Prostate gland (tissue), 2 donors: ENCODE results near the gene SBDS. TPM values are rescaled to one million over a fixed set of nuclear protein-coding genes. Genes with fewer than 3 reads are reported as not detected.
"Not testable (repeated sequence)": the region's sequence is repeated elsewhere in the genome, so short reads cannot be mapped to it uniquely, and the experiment has no call there.

ENCODE experiments used
- DNase-seq: peaks from one replicate; pipeline ENCODE4 v3.0.0-alpha.2; 2019; ENCODE audit warnings: low spot score
- H3K27ac ChIP-seq, 2 donors: fragments of 200-600 bp; sonication (generic); 2 replicates each; pipeline ENCODE4 v1.5.1; 2017 to 2019
- H3K27me3 ChIP-seq: fragments of 200-600 bp; sonication (generic); replicated peaks from 2 replicates; pipeline ENCODE4 v1.5.1; 2019; ENCODE audit not compliant: insufficient read depth
- H3K36me3 ChIP-seq, 2 donors: fragments of 200-600 bp; sonication (generic); 1 replicate in 1 of 2; 2 replicates in 1 of 2; pipeline versions ENCODE4 v1.5.1 to v1.8.1; 2017 to 2019
- H3K4me1 ChIP-seq: fragments of 200-600 bp; sonication (generic); replicated peaks from 2 replicates; pipeline ENCODE4 v1.5.1; 2019
- H3K4me3 ChIP-seq, 2 donors: fragments of 200-600 bp; sonication (generic); 2 replicates each; pipeline ENCODE4 v1.5.1; 2017 to 2019
- H3K9me3 ChIP-seq: fragments of 200-600 bp; sonication (generic); 2 replicates; pipeline ENCODE4 v1.5.1; 2017
- POLR2A ChIP-seq: fragments of 450-650 bp; IDR thresholded peaks from one replicate; pipeline ENCODE4 v1.6.1; 2016; ENCODE audit warnings: antibody characterized with exemption, mild to moderate bottlenecking
- POLR2AphosphoS5 ChIP-seq: sonication (generic); formaldehyde crosslinking; IDR thresholded peaks from one replicate; pipeline ENCODE4 v1.6.1; 2017; ENCODE audit warnings: antibody characterized with exemption
- WGBS: methylation state at CpG from one replicate; pipeline ENCODE4 v1.1.5; 2018; 5-methylcytosine and 5-hydroxymethylcytosine counted together
- intact Hi-C: fragments of 100-400 bp; cut with DNase I; formaldehyde crosslinking; loops from one replicate; pipeline ENCODE4 v1.14.2; 2022
- total RNA-seq, 2 donors: library from RNA; depleted of rRNA; stranded (reverse); fragments of >200 nt; gene quantifications; one replicate each; pipeline ENCODE4 v1.1.0, GENCODE V29; 2016
- TF ChIP-seq, protein P1 (sequence below), 4 experiments: fragments of 200-600 bp in 2 of 4; fragments of 450-650 bp in 2 of 4; sonication (generic) in 2 of 4; IDR thresholded peaks; 1 replicate in 3 of 4; 2 replicates in 1 of 4; pipeline ENCODE4 v1.5.1; 2016 to 2019; ENCODE audit warnings: antibody characterized with exemption in 4 of 4, mild to moderate bottlenecking in 2 of 4, moderate library complexity in 2 of 4

SBDS gene
- total RNA-seq, 2 donors from 2014 or later: 58.6 to 94.0 TPM

DNA sequence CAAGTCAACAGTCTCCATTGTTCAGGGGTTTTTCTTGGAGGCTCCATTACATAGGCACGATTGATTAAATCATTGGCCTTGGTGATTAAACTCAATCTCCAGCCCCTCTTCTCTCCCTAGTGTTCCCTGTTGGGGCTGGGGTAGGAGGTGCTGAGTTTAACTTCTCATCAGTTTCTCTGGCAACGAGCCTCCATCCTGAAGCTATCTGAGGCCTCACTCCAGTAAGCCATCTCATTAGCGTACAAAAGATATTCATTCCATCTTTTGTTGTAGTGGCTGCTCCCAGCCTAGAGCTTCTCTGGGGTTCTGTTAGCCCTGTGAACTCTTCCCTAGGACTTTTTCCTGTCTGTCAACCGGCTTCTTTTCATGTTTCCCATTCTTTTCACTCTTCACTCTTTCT is 12.9 kb upstream of the SBDS start:
- DNase-seq: no peak
- Histone ChIP-seq H3K9me3 (no peaks in the 10 kb centered on the region), H3K4me3 (no peak overlapping the region), H3K36me3 (peaks cover 0 to 10% of the 10 kb centered on the region in 2 donors), H3K4me1 (no peaks in the 10 kb centered on the region), H3K27me3 (no peaks in the 10 kb centered on the region), H3K27ac (no peak overlapping the region)
- WGBS: 93% methylated on average over 4 of the region's 4 CpGs
- intact Hi-C loops: no loop called here
- TF ChIP-seq, protein P1, sequence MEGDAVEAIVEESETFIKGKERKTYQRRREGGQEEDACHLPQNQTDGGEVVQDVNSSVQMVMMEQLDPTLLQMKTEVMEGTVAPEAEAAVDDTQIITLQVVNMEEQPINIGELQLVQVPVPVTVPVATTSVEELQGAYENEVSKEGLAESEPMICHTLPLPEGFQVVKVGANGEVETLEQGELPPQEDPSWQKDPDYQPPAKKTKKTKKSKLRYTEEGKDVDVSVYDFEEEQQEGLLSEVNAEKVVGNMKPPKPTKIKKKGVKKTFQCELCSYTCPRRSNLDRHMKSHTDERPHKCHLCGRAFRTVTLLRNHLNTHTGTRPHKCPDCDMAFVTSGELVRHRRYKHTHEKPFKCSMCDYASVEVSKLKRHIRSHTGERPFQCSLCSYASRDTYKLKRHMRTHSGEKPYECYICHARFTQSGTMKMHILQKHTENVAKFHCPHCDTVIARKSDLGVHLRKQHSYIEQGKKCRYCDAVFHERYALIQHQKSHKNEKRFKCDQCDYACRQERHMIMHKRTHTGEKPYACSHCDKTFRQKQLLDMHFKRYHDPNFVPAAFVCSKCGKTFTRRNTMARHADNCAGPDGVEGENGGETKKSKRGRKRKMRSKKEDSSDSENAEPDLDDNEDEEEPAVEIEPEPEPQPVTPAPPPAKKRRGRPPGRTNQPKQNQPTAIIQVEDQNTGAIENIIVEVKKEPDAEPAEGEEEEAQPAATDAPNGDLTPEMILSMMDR (IDR thresholded peaks at IDR 0.05): no peak
- TF ChIP-seq POLR2AphosphoS5 (no peak), POLR2A (no peak)

DNA sequence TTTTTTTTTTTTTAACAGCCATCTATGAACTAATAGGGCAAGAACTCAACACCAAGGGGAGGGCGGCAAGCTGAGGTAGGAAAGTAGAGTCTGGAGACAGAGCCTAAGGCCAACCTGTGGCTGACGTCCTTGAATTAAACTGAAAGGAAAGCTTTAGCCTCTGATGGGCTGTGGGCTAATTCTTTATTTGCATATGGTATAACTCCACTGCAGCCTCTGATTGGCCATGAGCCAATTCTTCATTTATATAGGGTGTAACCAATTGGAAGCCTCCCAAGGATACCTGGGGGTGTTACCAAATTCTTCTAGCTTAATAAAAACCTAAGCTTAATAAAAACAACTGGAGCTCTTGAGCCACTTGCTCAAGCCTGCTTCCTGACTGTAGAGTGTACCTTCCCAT is 11.6 kb upstream of the SBDS start:
- H3K9me3 ChIP-seq: no peaks in the 10 kb centered on the region
- no peaks in the 10 kb centered on the region for H3K4me1 ChIP-seq
- H3K4me3 ChIP-seq: no peak overlapping the region
- no peaks in the 10 kb centered on the region for H3K27me3 ChIP-seq
- TF ChIP-seq POLR2AphosphoS5 (no peak), POLR2A (no peak)
- TF ChIP-seq, protein P1 (IDR thresholded peaks at IDR 0.05): no peak
- H3K36me3 ChIP-seq: peaks cover 0 to 10% of the 10 kb centered on the region in 2 donors
- WGBS: 83% methylated on average over 2 of the region's 2 CpGs
- intact Hi-C loops: no loop called here
- no peak overlapping the region for H3K27ac ChIP-seq
- DNase-seq: no peak

DNA sequence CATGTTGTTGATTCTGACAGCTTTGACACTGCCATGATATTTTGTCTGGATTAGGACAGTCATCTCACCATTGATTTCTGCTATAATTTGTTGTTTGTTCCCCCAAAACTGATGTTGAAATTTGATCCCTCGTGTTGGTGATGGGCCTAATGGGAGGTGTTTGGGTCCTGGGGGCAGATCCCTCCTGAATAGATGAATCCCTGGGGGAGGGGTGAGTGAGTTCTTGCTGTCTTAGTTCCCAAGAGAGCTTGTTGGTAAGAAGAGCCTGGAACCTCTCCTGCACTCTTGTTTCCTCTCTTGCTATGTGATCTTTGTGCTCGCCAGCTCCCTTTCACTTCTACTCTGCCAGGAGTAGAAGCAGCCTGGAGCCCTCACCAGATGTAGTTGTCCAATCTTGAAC is 8.8 kb upstream of the SBDS start:
- 87% methylated on average over 2 of the region's 2 CpGs for WGBS
- intact Hi-C loops, H3K36me3 ChIP-seq, DNase-seq, H3K9me3 ChIP-seq, H3K4me1 ChIP-seq, H3K27me3 ChIP-seq, H3K4me3 ChIP-seq, H3K27ac ChIP-seq: not testable (repeated sequence)

DNA sequence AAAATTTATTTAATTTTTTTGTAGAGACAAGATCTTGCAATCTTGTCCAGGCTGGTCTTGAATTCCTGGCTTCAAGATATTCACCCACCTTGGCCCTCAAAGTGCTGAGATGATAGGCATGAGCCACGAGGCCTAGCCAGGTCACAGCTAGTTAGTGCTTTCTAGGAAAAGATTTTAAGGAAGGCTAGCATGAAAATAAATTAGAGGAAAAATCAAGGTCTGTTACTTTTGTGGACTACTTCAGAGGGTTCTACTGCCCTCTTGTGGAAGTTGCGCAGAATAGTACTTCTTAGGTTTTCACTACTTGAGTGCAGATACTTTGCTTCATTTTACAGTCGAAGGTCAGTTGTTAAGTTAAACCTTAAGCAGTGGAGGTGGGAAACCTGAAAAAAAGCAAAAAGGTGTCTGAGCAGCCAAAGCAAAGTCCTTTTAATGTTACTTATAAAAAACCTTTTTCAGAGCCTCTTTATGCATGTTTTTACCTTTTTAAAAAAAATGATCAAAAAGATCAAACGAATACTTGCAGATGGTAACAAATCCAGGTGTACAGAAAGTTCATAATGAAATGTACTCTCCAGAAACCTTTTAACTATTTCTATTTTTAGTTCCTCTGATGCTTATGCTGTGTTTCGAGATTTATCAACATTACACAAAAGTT is 5.3 kb upstream of the SBDS start:
- DNase-seq, intact Hi-C loops, H3K27me3 ChIP-seq, H3K4me3 ChIP-seq, H3K9me3 ChIP-seq, H3K4me1 ChIP-seq, H3K27ac ChIP-seq, H3K36me3 ChIP-seq: not testable (repeated sequence)
- WGBS: 50% methylated on average over 3 of the region's 5 CpGs
- TF ChIP-seq, protein P1 (IDR thresholded peaks at IDR 0.05): peak in 3 of 4 experiments; percentile 14 to 30 (median 25)

DNA sequence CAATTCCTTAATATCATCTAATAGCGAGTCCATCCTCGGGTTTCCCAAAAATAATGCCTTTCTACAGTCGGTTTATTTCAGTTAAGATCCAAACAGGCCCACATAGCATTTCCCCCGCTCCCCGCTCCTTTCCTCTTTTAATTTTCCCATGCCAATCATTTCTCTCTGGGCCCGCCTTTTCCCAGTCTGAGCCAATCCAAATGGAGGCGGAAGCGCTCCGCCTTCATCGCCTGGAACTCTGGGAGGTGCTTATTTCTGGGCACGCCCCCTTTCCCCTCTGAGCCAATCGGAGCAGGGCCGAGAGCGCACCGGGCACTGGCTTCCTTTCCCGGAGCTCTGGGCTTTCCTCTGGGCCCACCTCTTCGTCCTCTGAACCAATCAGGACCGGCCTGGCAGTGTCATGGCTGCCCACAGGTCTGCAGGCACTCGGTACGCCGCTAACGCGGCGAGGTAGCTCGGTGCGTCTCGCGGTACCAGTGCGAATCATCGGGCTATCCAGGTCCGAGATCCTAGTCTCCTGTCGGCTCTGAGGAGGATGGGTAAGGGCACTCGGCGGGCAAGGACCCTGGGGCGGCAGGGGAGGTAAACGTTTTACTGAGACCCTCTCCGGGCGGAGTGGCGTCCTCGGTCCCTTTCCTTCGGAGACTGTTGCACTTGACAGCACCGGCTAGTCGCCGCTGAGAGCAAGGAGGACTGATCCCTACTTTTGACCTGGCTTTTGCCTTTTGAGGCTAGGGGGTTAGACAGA is 1.2 kb upstream of the SBDS start, which contains the start of gene TYW1:
Gene TYW1, plus strand, starts transcription at position 390 of the 748 bp plus-strand sequence. Its CDS starts 146 bp downstream, at position 536.
- peak; percentile 90 for TF ChIP-seq POLR2AphosphoS5
- peak; percentile 52 for TF ChIP-seq POLR2A
- not testable (repeated sequence) for H3K9me3 ChIP-seq, H3K4me1 ChIP-seq, H3K36me3 ChIP-seq, H3K27me3 ChIP-seq
- under 1% methylated on average over 44 of the region's 44 CpGs for WGBS
- Histone ChIP-seq H3K27ac (peak within 1 kb of the TSS; percentile 97 to 99), H3K4me3 (peak within 1 kb of the TSS; percentile 54 to 65)
- intact Hi-C loops: loop anchor here (10.0 kb wide), 1 partner anchor 442 kb away; no protein-coding TSS in a partner anchor
- DNase-seq: peak; percentile 99
